Inferior parietal cortex (tissue), 1 donor: ENCODE data around the gene P2RY2.

Experiments used
- DNase-seq: peaks from one replicate; pipeline ENCODE4 v3.0.0-alpha.2; 2016; ENCODE audit errors: extremely low spot score

The P2RY2 gene

GRCh38 chr11:73244589-73245240 lies 26.6 kb downstream of the P2RY2 start:
- DNase-seq, result no peak

DNA sequence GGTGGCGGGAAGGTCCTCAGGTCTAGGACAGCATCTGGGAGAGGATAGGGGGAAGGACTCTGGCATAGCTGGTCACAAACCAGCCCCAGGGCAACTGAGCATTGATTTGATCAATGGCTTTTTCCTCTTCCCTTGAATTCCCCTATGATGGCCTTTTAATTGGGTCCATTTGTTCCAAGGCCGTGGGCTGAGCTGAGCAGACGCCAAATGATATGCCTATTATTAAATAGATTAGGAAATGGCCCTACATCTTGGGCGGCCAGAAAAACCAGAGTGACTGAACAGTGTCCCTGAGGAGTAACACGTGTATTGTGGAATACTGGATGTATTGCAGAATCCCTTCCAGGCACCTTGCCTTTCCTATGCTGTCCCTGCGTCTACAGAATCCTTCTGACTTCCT lies 27.4 kb downstream of the P2RY2 start:
- DNase-seq, result no peak

DNA sequence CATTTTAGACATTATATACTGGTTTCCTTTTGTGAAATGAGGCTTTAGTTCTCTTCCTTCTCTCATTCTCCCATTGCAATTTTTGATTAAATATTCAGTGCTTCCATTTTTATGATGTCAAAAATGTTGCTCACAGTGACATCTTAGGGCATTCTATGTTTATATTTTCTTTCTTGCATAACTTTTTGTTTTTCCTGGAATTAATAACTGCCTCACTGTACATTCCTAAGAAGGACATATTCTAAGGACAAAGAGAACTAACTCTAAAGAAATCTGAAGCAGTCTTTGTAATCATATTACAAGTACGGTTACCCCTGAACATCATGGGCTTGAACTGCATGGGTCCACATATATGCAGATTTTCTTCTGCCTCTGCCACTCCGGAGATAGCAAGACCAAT lies 28.2 kb downstream of the P2RY2 start:
- DNase-seq, result no peak

DNA sequence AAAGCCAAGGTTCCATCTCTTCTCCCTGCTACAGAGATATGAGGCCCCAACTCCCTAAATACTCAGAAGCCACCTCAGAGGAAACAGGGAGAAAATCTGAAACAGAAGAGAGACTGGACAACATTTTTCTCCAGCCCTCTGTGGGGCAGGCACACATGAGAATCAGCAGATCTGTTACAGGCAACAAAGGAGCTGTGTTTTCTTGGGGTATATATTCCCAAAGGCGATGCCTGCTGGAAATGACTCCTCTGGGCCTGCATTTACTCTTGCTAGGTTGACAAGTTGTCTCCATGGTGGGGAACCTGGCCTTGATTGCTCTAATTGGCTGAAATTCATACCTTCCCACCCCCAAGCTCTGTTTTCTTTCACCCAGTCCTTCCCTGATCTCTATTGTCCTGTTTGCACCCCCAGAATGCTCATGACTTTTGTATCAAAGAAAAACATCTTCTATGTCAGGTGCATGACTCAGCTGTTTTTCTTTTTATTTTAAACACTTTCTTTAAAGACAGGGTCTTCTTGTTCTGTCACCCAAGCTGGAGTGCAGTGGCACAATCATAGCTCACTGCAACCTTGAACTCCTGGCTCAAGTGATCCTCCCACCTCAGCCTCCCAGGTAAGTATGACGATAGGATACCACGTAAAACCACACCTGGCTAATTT lies 30.6 kb downstream of the P2RY2 start:
- DNase-seq, result no peak

DNA sequence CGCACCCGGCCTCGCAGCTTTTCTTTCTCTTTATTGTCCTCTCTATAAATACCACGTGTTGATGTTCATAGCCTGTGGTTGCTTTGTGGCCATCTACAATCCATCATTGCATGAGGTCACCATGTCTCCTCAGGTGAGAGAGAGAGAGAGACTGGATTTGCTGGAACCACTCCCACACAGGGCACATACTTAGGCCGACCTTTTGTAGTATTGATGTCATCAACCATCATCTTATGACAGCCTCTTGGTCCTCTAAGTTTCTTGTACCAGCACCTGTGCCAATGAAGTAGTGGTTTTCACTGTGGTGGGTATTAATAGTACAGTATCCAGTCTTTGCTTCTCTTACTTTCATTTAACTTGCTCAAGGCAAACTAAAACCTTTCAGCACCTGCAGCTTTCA lies 31.2 kb downstream of the P2RY2 start:
- no peak for DNase-seq

DNA sequence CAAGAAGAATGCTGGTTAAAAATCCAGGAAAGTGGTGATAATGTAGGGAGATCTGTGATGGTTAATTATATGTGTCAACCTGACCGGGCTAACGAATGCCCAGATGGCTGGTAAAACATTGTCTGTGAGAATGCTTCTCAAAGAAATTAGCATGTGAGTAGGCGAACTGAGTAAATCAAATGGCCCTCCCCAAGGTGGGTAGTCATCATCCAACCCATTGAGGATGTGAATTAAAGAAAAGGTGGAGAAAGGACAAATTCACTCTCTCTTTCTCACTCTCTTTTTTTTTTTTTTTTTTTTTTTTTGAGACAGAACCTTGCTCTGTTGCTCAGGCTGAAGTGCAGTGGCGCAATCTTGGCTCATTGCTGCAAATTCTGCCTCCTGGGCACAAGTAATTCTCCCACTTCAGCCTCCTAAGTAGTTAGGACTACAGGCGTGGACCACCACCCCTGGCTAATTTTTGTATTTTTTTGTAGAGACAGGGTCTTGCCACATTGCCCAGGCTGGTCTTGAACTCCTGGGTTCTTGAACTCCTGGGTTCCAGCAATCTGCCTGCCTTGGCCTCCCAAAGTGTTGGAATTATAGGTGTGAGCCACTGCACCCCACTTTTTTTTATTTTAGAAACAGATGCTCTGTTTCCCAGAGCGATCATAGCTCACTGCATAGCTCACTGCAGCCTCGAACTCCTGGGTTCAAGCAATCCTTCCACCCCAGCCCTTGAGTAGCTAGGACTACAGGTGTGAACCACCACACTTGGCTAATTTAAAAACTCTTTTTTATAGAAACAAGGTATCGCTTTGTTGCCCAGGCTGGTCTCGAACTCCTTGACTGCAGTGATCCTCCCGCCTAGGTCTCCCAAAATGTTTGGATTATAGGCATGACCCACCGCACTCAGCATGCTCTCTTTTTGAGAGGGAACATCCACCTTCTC lies 32.0 kb downstream of the P2RY2 start:
- no peak for DNase-seq

DNA sequence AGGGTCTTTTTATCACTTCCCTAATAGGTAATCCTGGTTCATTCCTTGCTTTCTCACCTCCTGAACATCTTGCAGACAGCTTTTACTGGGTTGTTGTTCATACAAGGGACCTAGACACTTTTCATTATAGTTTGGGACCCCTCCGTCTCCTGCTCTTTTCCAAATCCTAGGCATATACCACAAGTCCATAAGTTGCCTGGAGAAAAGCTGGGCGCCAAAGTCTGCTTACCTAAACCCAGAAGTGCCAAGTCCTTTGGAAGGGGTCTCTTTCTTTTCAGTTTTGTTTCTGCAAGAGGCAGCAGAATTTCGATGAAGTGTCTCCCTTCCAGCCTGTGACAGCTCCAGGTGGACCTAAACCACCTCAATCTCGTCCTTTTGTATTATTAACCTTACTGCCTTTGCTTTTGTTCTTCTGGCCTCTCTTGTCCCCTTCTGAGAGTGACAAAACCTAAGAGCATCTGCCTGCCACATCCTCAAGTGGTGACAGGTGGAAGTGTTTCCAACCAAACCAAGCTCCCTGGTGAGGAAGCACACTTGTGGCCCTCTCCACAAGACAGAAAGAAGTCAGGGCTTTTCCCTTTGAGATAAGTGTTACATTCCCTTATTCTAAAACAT lies 34.6 kb downstream of the P2RY2 start:
- no peak for DNase-seq

DNA sequence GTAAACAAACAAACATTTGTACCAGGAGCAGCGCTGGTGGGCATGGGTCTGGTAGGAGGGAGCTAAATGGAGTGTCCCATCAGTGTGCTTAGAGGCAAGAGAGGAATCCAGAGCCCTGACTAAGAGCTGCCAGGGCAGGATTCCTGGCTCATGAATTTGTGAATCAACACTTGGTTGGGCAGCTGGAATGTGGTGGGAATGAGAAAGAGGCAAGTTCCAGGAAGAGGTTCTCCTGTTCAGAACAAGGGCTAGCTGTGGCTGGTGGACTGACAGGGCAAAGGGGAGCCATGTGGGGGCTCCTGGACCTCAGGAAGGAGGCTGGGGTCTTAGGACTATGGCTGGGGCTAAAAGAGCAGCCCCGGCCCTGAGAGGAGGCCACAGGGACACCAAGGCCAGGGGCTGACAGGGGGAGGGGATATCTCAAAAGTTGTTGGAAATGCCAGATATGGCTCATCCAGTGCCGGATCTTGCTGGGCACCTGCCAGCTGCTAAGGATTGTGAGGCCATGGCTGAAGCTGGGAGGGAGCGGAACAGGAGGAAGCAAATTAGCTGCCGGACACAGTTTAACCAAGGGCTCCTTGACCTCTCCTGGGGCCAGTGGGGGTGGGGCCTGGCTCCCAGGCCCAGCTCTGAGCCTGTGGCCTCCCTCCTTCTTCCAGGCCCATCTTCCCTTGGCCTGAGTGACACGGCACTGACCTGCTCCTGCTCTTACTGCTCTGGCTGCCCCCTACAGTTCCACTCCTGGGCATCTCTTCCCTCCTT lies 39.4 kb downstream of the P2RY2 start:
- no peak for DNase-seq

DNA sequence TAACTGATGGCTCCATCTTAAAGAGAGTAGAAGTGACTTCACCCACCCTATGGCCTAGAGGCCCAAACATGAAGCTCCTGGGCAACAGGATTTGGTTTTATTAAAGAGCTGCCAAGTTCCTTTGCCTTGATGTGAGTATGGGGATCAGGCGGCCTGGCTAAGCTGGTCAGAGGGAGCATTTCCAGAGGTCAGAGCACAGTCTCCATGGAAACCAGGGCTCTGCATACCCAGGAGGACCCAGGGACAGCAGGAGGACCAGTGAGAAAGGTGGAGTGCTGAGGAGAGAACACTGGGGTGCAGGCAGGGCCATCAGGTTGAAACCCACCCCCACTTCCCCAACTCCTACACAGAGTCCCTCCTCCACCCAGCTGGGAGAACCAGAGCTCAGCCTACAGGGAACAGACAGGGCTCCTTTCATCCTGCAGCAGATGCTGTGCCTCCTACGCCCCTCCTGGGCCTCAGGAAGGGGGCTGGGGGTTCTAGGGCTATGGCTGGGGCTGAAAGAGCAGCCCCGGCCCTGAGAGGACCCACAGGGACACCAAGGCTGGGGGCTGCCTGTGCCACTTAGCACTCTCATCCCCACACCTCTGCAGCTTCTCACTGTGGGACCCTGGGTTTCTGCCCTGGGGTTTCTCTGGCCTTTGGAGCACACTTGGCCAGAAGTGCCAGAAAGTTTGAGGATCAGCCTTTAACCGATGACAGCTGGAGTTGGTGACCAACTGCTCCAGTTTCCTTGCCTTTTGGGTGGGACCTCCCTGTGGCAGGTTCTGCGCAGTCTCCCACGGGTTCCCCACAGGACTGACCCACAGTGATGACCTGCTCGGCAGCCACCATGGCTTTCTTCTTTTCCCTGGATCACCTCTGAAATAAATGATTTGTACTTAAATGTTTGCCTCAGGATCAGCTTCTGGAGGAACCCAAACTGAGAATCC lies 40.3 kb downstream of the P2RY2 start:
- DNase-seq, result no peak

DNA sequence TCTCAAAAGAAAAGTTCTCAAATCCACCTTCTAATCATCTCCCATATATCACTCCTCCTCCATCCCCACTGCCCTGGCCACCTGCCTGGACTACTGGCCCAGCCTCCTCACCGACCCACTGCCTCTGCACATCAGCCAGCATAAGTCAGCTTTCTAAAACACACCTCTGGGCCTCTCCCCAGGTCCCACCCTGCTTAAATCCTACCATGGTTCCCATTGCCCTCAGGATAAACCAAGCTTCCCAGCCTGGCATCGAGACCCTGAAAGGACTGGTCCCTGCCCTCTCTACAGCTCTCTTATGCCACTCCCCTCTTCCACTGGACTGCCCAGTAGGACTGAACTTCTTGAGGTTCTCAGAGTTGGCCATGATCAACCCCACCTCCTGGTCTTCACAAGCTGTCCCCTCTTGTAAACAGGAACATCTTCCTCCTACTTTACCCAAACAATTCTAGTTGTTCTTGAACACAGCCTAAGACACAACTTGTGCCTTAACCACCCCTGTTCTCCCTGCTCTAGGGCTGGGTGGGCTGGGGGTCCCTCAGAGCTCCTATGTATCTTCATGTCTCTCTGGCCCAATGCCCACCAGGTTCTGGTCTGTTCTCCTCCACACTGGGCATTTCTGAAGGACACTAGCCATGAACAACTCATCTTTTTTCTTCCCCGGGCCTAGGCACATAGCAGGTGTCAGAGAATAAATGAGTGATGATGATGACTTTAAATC lies 41.5 kb downstream of the P2RY2 start:
- DNase-seq, result no peak

GRCh38 chr11:73260127-73260457 lies 42.0 kb downstream of the P2RY2 start:
- DNase-seq, result no peak

- no peak for DNase-seq
These were observed 44.9 kb downstream of the P2RY2 start for GRCh38 chr11:73262851-73263495.

- DNase-seq, result no peak
These were observed 45.6 kb downstream of the P2RY2 start for GRCh38 chr11:73263640-73264039.

DNA sequence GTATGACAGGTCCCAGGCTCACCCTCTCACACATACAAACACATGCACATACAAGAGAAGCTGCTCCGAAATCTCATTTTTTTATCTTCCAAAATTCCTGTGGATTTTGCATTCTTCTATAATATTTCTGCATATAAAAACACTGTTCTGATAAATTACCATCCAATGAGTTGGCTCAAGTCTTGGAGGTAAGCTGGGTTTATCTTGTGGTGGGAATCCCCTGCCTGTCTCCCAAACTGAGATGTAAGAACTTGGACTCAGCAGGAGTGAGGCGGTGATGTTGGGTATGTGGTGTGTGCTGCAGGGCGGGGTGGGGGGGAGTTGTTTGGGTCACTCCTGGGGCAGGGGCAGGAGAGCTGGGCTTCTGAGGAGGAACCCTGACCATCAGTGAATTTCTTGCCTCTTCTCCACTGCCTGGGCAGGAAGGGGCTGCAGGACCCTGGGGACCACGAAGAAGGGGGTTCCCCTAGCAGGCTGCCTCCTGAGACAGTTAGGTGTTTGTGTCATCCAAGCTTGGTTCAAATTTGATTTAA lies 47.3 kb downstream of the P2RY2 start:
- no peak for DNase-seq

- DNase-seq, result no peak
These were observed 48.0 kb downstream of the P2RY2 start for GRCh38 chr11:73265853-73266645.

- no peak for DNase-seq
These were observed 48.6 kb downstream of the P2RY2 start for GRCh38 chr11:73266646-73267020.

DNA sequence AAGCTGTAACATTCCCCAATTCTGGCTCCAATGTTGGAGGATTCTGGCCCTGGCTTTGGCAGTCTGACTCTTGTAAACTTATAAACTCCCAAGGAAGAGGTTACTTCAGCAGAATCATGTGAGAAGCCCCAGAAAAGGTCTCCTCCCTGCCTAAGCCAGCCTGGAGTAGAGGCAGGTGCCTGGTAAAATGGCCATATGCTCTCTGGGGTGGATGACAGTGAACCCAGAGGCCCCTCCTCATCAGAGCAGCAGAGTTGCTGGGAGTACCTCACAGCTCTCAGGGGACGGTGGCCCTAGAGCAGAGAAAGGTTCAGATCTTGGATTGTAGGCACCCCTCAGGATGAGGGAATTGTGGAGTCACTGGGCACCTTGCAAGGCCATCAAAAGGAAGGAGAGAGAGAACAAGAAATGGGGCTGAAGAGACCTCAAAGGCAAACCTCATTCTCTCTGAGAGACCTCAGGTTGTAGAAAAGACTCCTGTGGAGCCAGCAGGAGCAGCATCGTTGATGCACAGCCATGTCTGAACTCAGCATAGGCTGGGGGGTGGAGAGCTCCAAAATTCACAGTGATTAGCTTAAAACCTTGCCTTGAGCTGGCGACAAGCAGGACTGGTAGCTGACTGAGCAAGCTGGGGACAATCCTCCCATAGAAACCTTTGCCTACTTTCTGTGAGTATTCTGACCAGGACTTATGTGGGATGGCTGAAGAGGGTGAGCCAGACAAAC lies 49.2 kb downstream of the P2RY2 start:
- DNase-seq, result no peak
